OCI-LY3 (cell line): ENCODE data around the gene HADHB.
A peak's percentile ranks its signal among the peaks of the same experiment; 100 is the strongest.
"Not testable (repeated sequence)": the region's sequence is repeated elsewhere in the genome, so short reads cannot be mapped to it uniquely, and the experiment has no call there.

Source experiments
- H2AFZ ChIP-seq: fragments of 200-600, 300-600 bp; shearing (Covaris generic); 2 replicates; pipeline ENCODE4 v1.6.0; 2014; ENCODE audit warnings: antibody characterized with exemption, low read depth, low read length
- H3K27ac ChIP-seq: fragments of 200-600, 300-600 bp; sonication (generic); 2 replicates; pipeline ENCODE4 v1.5.1; 2014; ENCODE audit warnings: mild to moderate bottlenecking, low read length, moderate library complexity, mixed read lengths
- H3K27me3 ChIP-seq: fragments of 200-600, 300-600 bp; sonication (generic); 2 replicates; pipeline ENCODE4 v1.6.1; 2014; ENCODE audit warnings: low read depth, low read length, mixed read lengths
- H3K36me3 ChIP-seq: fragments of 200-600, 300-600 bp; sonication (generic); replicated peaks from 2 replicates; pipeline ENCODE3; 2014; ENCODE audit warnings: low read depth, low read length, mixed read lengths
- H3K4me1 ChIP-seq: fragments of 300-600, 200-600 bp; sonication (generic); 2 replicates; pipeline ENCODE4 v1.6.1; 2014; ENCODE audit warnings: low read length, mixed read lengths
- H3K4me2 ChIP-seq: fragments of 200-600, 300-600 bp; sonication (generic); 2 replicates; pipeline ENCODE4 v1.6.1; 2014; ENCODE audit warnings: low read length, mixed read lengths
- H3K4me3 ChIP-seq: fragments of 300-600, 200-600 bp; sonication (generic); 2 replicates; pipeline ENCODE4 v1.5.1; 2014; ENCODE audit warnings: antibody characterized with exemption, mild to moderate bottlenecking, low read length, moderate library complexity
- H3K79me2 ChIP-seq: fragments of 300-600, 200-600 bp; shearing (Covaris generic); 2 replicates; pipeline ENCODE4 v1.6.1; 2014; ENCODE audit warnings: mild to moderate bottlenecking, low read length, mixed read lengths
- H3K9ac ChIP-seq: fragments of 300-600, 200-600 bp; shearing (Covaris generic); 2 replicates; pipeline ENCODE4 v1.6.0; 2014; ENCODE audit warnings: mild to moderate bottlenecking, low read length, moderate library complexity
- H3K9me3 ChIP-seq: fragments of 200-600, 300-600 bp; shearing (Covaris generic); 2 replicates; pipeline ENCODE4 v1.6.1; 2014; ENCODE audit warnings: low read length, mixed read lengths; ENCODE audit not compliant: insufficient read depth
- H4K20me1 ChIP-seq: fragments of 200-600, 300-600 bp; sonication (generic); 2 replicates; pipeline ENCODE4 v1.6.1; 2016; ENCODE audit warnings: low read length, mixed read lengths; ENCODE audit not compliant: insufficient read depth
- EZH2phosphoT487 ChIP-seq: fragments of 200-600 bp; shearing (Covaris generic); IDR thresholded peaks from 2 replicates; pipeline ENCODE4 v1.6.1; 2018; ENCODE audit warnings: antibody characterized with exemption, mixed run types, low read depth
- TF ChIP-seq, protein P1 (sequence below): fragments of 200-600, 300-600 bp; sonication (generic); IDR thresholded peaks from 2 replicates; pipeline ENCODE4 v1.5.1; 2014; ENCODE audit warnings: antibody characterized with exemption, low read length, low read depth

HADHB gene

GRCh38 chr2:26324903-26325302, 80.2 kb downstream of the HADHB start:
- H4K20me1 ChIP-seq = no peaks in the 10 kb centered on the region
- no peaks in the 10 kb centered on the region for H3K9me3 ChIP-seq
- H2AFZ ChIP-seq = no peak overlapping the region
- no peaks in the 10 kb centered on the region for H3K79me2 ChIP-seq
- H3K4me2 ChIP-seq = no peak overlapping the region
- H3K27ac ChIP-seq = no peak overlapping the region
- no peak overlapping the region for H3K9ac ChIP-seq
- H3K4me3 ChIP-seq = no peak overlapping the region
- no peak for TF ChIP-seq EZH2phosphoT487
- TF ChIP-seq, protein P1, sequence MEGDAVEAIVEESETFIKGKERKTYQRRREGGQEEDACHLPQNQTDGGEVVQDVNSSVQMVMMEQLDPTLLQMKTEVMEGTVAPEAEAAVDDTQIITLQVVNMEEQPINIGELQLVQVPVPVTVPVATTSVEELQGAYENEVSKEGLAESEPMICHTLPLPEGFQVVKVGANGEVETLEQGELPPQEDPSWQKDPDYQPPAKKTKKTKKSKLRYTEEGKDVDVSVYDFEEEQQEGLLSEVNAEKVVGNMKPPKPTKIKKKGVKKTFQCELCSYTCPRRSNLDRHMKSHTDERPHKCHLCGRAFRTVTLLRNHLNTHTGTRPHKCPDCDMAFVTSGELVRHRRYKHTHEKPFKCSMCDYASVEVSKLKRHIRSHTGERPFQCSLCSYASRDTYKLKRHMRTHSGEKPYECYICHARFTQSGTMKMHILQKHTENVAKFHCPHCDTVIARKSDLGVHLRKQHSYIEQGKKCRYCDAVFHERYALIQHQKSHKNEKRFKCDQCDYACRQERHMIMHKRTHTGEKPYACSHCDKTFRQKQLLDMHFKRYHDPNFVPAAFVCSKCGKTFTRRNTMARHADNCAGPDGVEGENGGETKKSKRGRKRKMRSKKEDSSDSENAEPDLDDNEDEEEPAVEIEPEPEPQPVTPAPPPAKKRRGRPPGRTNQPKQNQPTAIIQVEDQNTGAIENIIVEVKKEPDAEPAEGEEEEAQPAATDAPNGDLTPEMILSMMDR = no peak
- H3K4me1 ChIP-seq = peaks cover 20% of the 10 kb centered on the region
- H3K27me3 ChIP-seq = peaks cover 18% of the 10 kb centered on the region; the same call in 1 of the 2 replicates
- no peaks in the 10 kb centered on the region for H3K36me3 ChIP-seq

DNA sequence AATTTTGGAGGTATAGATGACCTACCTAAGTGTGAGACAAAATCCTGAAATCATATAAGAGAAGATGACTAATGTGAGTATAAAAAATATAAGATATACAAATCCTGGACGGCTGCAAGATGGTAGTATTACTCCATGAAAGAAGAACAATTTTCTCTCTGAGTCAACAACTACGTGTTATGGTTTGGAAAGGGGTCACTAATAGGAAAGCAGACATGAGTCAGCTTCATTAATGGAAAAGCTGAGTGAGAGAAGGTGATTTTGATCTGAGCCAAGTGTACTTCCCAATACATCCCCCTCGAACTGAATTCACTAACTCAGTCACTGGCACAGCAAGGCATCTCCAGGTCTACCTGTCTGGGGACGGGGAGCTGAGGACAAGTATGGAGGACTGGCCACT, 81.1 kb downstream of the HADHB start:
- H4K20me1 ChIP-seq = no peaks in the 10 kb centered on the region
- peaks cover 20% of the 10 kb centered on the region for H3K4me1 ChIP-seq
- no peaks in the 10 kb centered on the region for H3K9me3 ChIP-seq
- no peak overlapping the region for H2AFZ ChIP-seq
- H3K79me2 ChIP-seq = no peaks in the 10 kb centered on the region
- no peaks in the 10 kb centered on the region for H3K36me3 ChIP-seq
- no peak overlapping the region for H3K27ac ChIP-seq
- TF ChIP-seq, protein P1 = no peak
- TF ChIP-seq EZH2phosphoT487 = no peak
- peaks cover 18% of the 10 kb centered on the region; the same call in 1 of the 2 replicates for H3K27me3 ChIP-seq
- no peak overlapping the region for H3K4me3 ChIP-seq
- no peak overlapping the region for H3K9ac ChIP-seq
- no peak overlapping the region for H3K4me2 ChIP-seq

GRCh38 chr2:26326514-26326913, 81.8 kb downstream of the HADHB start:
- Histone ChIP-seq H3K79me2 (no peaks in the 10 kb centered on the region), H2AFZ (no peak overlapping the region)

GRCh38 chr2:26327291-26328272, 82.8 kb downstream of the HADHB start:
- H4K20me1 ChIP-seq = no peaks in the 10 kb centered on the region
- H3K4me1 ChIP-seq = peaks cover 20% of the 10 kb centered on the region
- H3K9ac ChIP-seq = no peak overlapping the region
- peaks cover 18% of the 10 kb centered on the region; the same call in 1 of the 2 replicates for H3K27me3 ChIP-seq
- no peaks in the 10 kb centered on the region for H3K9me3 ChIP-seq
- no peak overlapping the region for H2AFZ ChIP-seq
- H3K4me3 ChIP-seq = peak overlapping the region; percentile 14
- H3K36me3 ChIP-seq = no peaks in the 10 kb centered on the region
- H3K4me2 ChIP-seq = peak overlapping the region; percentile 34
- TF ChIP-seq EZH2phosphoT487 = no peak
- TF ChIP-seq, protein P1 = no peak
- H3K79me2 ChIP-seq = no peaks in the 10 kb centered on the region
- H3K27ac ChIP-seq = no peak overlapping the region

More at GRCh38 chr2:26326514-26326913, 81.8 kb downstream of the HADHB start:
- H3K4me1 ChIP-seq = peaks cover 20% of the 10 kb centered on the region
- no peaks in the 10 kb centered on the region for H3K36me3 ChIP-seq
- H3K27me3 ChIP-seq = peaks cover 18% of the 10 kb centered on the region; the same call in 1 of the 2 replicates
- no peak overlapping the region for H3K27ac ChIP-seq
- no peak overlapping the region for H3K9ac ChIP-seq
- H3K4me2 ChIP-seq = no peak overlapping the region
- TF ChIP-seq, protein P1 = no peak
- TF ChIP-seq EZH2phosphoT487 = no peak
- no peaks in the 10 kb centered on the region for H4K20me1 ChIP-seq
- H3K9me3 ChIP-seq = no peaks in the 10 kb centered on the region
- no peak overlapping the region for H3K4me3 ChIP-seq

GRCh38 chr2:26329083-26329482, 84.3 kb downstream of the HADHB start:
- not testable (repeated sequence) for H3K4me2 ChIP-seq, H4K20me1 ChIP-seq, H3K79me2 ChIP-seq, H3K4me3 ChIP-seq, H2AFZ ChIP-seq, H3K9me3 ChIP-seq, H3K9ac ChIP-seq, H3K36me3 ChIP-seq, H3K27ac ChIP-seq
- Histone ChIP-seq H3K27me3 (peaks cover 18% of the 10 kb centered on the region; the same call in 1 of the 2 replicates), H3K4me1 (peaks cover 20% of the 10 kb centered on the region)
